GM19328 (cell line): ENCODE results near the gene B3GAT2.
"Not testable (repeated sequence)": the region's sequence is repeated elsewhere in the genome, so short reads cannot be mapped to it uniquely, and the experiment has no call there.

Source experiments
- ATAC-seq: cut with Tn5 transposase; IDR thresholded peaks from one replicate; pipeline ENCODE4 v1.9.1; 2021; ENCODE audit warnings: mild to moderate bottlenecking, moderate library complexity; ENCODE audit not compliant: unreplicated experiment

Gene B3GAT2, protein sequence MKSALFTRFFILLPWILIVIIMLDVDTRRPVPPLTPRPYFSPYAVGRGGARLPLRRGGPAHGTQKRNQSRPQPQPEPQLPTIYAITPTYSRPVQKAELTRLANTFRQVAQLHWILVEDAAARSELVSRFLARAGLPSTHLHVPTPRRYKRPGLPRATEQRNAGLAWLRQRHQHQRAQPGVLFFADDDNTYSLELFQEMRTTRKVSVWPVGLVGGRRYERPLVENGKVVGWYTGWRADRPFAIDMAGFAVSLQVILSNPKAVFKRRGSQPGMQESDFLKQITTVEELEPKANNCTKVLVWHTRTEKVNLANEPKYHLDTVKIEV

DNA sequence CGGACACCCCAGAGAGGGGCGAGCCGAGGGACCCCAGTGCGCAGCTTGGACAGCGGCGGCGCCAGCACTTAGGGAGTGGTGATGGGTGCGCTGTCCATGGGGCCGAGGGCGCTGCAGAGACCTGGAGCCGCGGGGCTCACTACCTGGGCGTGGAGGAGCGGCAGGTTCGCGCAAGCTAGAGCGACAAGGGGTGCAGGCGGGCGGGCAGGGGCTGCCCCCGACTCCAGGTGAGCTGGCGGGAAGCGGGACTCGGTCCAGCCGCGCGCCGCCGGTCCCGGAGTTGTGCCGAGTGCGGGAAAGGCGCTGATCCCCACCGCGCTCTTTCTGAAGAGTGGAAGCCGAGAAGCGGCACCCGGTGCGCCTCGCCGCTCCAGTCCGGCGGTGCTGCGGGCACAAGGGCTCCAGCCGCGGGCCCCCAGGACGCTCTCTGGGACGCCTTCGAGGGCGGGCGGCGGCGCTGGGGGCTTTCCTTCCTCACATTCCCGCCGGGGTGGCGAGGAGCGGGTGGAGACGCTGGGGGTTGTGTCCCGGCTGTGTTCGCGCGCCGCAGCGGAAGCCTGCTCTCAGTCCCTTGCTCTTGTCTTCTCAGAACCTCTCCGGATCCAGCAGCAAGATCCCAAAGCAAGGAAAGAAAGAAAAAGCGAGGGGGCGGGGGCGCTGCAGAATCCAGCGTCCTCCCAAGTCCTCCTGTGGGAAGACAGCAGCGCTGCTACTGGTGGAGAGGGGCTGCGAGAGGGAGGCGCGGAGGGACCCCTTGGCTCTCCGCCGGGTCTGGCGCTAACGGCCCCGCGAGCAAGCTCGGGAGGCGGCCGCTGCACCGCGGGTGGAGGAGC is at the start of gene B3GAT2:
Gene B3GAT2 (minus strand): TSS at position 610 of the 833 bp plus-strand sequence. CDS start 631 bp downstream, outside the sequence.
- ATAC-seq, result peak; percentile 21

DNA sequence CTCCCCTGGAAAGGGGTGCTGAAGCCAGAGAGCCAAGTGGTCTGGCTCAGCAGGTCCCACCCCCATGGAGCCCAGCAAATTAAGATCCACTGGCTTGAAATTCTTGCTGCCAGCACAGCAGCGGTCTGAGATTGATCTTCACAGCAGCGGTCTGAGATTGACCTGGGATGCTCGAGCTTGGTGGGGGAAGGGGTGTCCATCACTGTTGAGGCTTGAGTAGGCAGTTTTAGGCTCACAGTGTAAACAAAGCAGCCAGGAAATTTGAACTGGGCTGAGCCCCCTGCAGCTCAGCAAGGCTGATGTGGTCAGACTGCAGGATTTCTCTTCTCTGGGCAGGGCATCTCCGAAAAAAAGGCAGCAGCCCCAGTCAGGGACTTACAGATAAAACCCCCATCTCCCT is 41.3 kb upstream of the B3GAT2 start:
- ATAC-seq, result no peak

DNA sequence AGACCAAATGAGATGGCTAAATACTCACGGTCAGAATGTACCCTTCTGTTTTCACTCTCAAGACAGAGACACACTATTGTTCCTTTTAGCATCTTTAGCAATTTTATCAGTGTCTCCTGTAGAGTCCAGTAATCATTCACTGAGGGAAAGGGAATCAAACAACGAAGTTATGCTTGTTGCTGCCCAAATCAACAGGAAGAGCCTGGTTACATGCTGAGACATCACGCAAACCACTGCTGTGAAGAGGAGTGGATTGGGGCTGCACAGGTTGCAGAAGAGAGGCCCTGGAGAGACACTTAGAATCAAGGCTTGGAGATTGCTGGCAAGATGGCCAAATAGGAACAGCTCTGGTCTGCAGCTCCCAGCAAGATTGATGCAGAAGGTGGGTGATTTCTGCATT is 40.5 kb upstream of the B3GAT2 start:
- no peak for ATAC-seq

DNA sequence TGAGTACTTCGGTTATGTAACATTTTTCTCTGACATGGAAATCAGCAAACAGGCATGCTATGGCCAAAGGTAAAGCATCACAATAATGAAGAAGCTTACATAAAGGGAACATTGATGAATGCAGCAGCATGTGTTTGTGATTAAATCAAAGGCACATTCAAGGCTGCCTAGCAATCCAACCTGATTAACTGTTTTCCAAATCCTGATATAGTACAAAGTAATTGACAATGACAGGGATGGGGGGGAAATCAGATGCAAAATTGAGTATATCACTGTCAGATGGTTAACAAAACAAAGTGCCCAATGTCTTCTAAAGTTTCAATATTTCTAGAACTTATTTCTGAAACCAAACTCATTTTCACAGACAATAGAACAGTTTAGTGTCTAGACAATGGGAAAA is 39.2 kb upstream of the B3GAT2 start:
- ATAC-seq, result no peak

DNA sequence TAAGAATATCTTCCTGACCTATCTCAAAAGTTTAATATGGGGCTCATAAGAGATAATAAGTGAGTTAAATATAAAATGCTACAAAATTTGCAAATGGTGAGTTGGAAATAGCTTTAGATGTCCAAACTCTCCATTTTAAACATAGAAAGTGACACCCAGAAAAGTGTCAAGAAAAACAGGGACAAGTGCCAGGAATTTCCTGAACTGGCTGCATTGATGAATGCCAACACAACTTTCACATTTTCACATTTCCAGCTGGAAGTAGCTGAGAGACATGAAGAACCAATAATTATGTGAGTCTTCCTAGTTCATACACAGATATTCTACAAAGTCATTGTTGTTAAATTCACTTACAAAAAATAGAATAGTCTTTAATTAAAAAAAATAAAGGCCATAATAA is 38.6 kb upstream of the B3GAT2 start:
- ATAC-seq, result no peak

DNA sequence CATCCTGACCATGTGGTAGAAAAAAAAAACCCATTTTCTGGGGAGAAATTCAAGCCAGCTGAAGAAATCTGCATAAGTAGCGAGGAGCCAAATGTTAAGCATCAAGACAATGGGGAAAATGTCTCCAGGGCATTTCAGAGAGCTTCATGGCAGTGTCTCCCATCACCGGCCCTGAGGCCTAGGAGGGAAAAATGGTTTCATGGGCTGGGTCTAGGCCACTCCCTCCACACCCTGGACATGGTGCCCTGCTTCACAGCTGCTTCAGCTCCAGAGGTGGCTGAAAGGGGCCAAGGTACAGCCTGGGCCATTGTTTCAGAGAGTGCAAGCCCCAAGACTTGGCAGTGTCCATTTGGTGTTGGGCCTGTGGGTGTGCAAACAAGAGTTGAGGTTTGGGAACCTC is 34.4 kb upstream of the B3GAT2 start:
- no peak for ATAC-seq

DNA sequence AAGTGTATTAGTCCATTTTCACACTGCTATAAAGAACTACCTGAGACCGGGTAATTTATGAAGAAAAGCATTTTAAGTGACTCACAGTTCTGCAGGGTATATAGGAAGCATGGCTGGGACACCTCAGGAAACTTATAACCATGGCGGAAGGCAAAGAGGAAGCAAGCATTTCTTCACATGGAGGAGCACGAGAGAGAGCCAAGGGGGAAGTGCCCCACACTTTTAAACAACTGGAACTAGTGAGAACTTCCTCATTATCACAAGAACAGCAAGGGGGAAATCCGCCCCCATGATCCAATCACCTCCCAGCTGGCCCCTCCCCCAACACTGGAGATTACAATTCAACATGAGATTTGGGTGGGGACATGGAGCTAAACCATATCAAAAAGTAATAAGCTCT is 28.3 kb upstream of the B3GAT2 start:
- ATAC-seq, result no peak

DNA sequence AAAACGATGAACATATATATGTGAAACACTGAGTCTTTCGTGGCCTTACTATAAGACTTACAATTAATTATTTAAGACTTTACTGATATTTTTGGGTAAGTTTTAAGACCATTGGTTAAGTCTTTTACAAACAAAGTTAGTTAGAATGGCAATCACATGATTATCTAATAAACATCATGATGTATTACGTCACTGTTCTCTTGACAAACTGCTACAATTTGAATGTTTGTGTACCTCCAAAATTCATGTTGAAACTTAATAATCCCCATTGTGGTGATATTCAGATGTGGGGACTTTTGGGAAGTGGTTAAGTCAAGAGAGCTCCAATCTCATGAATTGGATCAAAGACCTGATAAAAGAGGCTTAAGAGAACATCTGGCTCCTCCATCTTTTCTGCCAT is 25.9 kb upstream of the B3GAT2 start:
- ATAC-seq, result no peak

DNA sequence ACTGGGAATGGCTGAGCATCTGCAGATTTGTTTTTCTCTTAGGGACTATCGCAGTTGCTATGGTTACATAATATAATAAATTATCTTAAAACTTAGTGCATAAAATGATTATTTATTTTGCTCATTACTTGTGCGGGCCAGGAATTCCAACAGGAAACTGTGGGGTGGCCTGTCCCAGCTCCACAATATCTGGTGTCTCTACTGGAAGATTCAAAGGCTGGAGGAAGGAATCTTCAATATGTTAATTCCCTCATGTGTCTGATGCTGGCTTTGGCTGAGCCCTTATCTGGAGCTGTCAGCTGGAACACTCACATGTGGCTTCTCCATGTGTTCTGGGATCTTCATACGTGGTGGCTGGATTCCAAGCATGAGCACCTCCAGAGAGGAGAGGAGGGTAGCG is 23.9 kb upstream of the B3GAT2 start:
- no peak for ATAC-seq

DNA sequence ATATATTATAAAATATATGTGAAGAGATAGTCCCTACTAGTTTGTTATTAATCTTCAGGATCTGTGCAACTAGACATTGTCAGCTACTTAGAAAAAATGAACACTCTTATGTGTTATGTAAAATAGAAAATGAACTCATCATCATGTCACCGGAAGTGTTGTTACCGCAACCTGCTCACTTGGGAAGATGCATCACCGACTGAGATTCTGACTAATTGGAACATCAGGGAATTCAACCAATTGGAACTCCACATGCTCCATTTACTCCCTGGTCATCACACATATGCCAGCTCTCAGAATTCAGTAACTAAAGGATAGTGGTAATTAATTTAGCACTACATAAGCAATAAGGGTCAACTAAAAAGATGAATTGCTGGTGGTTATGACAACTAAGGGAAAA is 16.7 kb upstream of the B3GAT2 start:
- no peak for ATAC-seq

DNA sequence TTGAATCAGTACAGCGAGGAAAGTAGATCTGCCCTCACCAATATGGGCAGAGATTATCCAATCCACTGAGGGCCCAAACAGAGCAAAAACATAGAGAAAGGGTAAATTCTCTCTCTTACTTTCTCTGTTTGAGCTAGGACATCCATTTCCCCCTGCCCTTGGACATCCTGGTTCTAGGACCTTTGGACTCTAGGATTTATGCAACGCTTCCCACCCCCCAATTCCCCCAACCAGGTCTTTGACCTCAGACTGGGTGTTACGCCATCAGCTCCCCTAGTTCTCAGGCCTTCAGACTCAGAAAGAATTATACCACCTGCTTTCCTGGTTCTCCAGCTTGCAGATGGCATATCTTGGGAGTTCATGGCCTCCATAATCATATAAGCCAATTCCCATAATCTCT is 10.2 kb upstream of the B3GAT2 start:
- ATAC-seq, result no peak

DNA sequence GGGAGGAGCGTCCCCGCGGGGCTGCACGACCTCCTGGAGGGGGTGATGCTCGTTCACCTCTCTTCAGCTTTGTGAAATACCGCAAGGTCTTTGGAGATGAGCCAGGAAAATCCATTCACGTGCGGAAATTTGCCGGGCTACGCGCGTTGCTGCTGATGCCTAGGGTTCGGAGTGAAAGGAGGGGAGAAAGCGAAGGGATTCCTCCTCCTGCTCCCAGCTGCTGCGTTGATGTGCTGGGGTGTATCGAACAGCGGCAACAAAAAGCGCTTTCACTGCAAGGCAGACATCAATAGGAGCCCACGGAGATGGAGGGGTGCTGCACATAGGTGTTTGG is 391 bp upstream of the B3GAT2 start:
- ATAC-seq, result no peak

DNA sequence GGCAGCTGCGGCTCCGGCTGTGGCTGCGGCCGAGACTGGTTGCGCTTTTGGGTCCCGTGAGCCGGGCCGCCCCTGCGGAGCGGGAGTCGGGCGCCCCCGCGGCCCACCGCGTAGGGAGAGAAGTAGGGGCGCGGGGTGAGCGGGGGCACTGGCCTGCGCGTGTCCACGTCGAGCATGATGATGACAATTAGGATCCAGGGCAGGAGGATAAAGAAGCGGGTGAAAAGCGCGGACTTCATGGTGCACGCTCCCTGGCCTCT is 739 bp downstream of the B3GAT2 start:
- no peak for ATAC-seq

DNA sequence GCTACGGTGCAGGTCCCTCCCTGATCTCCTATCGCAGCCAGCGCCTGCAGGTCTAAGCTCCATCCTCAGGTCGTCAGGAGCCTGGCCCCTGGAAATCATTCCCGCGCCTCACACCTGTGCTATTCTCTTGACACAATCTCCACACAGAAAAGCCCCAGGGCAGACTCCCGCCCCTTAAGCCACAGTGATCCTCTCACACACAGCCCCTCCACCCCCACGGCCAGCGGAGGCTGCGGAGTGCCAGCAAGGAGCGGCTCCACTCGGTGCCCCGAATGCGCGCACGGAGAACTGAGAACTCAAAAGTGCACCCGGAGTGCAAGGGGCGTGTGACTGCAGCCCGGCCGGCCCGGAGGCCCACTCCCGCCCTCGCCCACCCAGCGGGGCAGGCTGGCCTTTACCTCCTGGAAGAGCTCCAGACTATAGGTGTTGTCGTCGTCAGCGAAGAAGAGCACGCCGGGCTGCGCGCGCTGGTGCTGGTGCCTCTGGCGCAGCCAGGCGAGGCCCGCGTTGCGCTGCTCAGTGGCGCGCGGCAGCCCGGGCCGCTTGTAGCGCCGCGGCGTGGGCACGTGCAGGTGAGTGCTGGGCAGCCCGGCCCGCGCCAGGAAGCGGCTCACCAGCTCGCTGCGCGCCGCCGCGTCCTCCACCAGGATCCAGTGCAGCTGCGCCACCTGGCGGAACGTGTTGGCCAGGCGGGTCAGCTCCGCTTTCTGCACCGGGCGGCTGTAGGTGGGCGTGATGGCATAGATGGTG is 1.2 kb downstream of the B3GAT2 start:
- ATAC-seq, result peak; percentile 90

DNA sequence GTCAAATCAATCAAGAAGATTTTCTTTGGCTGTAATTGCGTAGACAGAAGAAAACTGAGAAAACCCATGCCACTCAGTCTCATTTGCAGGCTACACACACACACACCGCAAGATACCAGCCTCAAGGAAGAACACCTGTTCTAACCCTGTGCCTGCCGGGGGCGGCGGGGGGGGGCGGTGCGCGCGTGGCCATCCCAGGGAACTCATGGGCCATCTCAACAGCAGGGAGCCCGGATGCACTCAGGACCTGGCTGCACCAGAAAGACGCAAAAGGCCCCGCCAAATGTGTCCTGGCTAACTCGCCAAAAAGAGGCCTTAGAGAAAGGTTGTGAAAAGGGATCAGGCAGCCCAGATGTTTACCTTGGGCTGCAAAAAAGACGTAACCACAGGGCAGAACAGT is 2.1 kb downstream of the B3GAT2 start:
- no peak for ATAC-seq

DNA sequence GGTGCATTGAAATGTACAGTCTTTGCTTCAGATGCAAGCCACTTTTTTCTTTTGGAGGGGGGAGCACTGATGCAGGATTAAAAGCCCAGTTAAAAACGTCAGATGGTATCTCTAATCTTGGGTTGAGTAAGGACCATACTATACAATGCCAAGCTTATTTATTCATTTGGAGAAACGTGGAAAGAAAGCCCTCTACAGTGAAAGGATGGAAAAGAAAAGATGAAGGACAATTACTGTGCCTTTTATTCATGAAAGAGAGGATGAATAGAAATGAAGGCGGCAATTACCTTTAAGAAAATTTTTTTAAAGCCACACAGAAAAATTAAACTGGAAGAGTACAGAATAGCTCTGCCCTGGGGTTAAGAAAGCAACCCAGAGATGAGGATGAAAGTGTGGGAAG is 2.7 kb downstream of the B3GAT2 start:
- ATAC-seq, result no peak

DNA sequence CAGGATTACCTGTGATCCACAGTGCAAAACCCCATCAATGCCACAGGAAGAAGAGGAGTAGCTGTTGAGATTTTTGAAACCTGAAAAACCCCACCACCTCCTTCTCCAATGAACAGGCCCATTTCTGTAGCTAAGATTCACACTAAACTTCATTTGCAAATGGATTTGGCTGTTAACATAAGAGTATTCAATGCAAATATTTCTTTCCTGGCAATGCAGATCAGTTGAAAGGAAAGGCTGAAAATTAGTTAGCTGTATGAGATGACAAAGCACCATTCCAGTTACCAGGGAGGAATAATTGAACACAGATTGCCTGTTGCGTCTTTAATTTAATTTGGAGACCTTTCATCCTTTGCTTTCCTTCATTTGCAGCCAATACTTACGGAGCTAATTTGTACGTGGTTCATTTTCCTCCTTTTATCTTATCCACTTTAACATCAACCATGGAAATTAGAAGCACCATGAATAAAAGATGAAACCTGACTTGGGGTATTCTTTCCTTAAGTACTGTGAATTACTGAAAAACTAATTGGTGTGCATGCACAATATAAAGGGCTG is 4.2 kb downstream of the B3GAT2 start:
- ATAC-seq, result no peak

DNA sequence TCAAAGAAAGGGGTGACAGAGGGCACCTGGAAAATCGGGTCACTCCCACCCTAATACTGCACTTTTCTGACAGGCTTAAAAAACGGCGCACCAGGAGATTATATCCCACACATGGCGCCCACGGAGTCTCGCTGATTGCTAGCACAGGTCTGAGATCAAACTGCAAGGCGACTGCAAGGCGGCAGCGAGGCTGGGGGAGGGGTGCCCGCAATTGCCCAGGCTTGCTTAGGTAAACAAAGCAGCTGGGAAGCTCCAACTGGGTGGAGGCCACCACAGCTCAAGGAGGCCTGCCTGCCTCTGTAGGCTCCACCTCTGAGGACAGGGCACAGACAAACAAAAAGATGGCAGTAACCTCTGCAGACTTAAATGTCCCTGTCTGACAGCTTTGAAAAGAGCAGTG is 12.5 kb downstream of the B3GAT2 start:
- not testable (repeated sequence) for ATAC-seq

DNA sequence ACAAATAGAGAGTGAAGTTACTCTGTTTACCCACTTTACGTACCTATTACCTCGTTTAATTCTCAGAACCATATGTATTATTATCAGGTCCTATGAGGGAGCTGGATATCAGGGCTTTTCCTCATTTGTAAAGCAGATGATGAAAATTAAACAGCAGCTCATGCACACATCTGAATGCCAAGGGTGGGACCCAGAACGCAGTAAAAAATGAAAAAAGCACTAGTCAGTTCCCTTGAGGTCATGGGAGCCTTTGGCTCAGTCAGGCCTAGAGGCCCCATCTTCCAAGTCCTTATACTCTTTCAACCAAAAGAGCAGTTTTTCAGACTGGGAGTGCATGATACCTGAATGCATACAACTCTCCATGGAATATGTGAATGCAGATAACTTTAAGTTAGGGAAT is 23.0 kb downstream of the B3GAT2 start:
- no peak for ATAC-seq

DNA sequence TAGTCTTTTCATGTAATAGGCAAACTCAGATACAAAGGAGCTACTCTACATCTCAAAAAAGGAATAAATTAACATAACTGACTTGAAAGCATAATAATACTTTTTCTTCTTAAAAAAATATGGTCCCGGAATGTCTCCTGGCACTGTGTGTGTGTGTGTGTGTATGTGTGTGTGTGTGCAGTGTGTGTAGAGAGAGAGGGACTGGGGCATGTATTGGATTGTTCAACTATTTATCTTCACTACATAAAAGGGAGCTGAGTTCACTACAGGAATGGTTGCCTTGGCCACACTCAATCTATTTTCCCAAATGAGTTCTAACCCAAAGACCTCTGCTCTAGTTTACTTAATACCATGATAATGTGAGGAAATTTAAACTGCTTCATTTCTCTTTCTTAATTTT is 51.1 kb downstream of the B3GAT2 start:
- no peak for ATAC-seq

DNA sequence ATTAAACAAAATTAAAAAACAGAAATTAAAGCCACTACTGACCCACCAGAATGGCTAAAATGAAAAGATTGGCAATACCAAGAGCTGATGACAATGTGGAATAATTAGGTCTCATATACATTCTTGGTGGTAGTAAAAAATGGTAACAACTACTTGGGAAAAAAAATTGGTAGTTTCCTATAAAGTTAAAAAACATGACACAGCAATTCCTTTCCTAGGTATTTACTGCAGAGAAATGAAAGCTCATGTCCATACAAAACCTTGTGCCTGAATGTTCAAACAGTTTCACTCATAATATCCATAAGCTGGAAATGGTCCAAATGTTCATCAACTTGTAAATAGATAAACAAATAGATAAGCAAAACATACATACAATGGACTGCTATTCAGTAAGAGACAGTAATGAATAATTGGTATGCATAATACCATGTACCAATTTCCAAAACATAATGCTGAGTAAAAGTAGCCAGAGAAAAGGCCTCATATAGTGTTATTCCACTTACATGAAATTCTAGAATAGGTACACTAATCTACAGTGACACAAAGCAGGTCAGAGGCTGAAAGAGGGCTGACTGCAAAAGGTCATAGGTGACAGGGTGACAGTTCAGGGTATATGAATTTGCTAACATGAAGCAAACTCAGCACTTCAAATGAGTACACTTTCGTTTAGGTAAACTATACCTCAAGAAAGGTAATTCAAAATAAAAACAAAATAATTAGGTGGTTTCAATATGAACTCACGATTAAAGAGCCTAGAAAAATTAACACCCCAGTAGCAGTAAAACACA is 53.0 kb downstream of the B3GAT2 start:
- no peak for ATAC-seq
